ENCODE data around the gene TMEM134.
A peak's percentile ranks its signal among the peaks of the same experiment; 100 is the strongest.
"Not testable (repeated sequence)": the region's sequence is repeated elsewhere in the genome, so short reads cannot be mapped to it uniquely, and the experiment has no call there.

The TMEM134 gene

DNA sequence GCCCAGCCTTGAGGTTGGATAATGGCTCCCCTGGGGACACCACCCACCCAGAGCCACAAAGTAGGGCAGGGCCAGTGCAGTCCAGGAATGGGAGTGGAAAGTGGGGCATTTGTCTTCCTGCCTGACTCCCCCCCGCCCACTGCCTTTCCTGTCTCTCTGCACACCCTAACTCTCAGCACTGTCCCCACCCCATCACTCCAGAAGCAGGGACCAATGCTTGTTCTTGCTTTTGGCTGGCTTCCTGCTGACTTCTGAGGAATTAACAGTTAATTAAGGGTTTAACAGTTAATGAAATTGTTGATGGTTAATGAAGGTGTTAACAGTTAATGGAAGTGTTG lies 31.4 kb upstream of the TMEM134 start:
- no peak for DNase-seq

DNA sequence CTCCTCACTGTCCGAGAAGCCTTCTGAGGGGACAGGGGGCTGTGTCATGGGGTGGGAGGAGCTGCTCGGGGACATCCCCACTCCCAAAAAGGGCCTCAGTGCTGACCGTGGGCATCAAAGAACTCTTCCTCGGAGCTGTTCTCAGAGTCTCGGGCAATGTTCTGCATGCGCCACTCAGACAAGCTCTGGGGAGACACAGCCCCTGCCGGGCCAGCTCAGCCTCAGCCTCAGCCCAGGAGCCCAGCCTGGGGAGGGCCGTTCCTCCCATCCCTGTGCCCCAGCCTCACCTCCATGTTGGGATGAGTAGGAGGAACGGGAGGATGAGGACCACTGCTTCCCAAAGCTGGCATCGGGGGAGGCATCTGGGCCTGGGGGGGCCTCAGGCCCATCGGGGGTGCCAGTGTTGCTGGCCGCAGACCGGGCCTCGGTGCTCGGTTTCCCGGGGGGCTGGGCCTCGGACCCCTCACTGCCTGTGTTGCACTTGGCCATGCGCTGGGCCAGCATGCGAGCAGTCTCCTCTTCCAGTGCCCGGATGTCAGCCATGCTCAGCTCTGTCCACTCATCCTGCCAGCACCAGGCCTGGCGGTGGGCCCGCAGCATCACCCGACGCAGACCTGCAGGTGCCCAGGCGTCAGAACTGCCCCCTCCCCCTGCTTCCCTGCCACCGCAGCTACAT lies 30.9 kb upstream of the TMEM134 start:
- no peak for DNase-seq

DNA sequence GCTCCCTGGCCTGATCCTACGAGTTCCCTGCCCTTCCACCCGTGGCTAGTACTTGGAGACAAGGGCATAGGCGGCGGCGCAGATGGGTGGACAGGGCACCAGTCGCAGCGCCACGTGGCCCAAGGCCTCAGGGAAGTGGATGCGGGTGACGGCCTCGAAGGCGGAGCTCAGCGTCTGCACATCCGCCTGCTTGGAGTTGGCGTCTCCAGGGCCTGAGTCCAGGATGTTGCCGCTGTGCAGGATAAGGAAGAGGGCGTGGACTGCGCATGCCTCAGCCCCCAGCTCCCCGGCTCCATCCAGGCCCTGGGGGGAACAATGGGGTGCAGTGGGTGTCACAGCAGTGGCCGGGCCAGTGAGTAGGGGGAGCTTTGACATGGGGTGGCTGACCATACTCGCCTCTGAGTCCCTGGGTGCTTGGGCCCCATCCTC lies 29.5 kb upstream of the TMEM134 start:
- no peak for DNase-seq

DNA sequence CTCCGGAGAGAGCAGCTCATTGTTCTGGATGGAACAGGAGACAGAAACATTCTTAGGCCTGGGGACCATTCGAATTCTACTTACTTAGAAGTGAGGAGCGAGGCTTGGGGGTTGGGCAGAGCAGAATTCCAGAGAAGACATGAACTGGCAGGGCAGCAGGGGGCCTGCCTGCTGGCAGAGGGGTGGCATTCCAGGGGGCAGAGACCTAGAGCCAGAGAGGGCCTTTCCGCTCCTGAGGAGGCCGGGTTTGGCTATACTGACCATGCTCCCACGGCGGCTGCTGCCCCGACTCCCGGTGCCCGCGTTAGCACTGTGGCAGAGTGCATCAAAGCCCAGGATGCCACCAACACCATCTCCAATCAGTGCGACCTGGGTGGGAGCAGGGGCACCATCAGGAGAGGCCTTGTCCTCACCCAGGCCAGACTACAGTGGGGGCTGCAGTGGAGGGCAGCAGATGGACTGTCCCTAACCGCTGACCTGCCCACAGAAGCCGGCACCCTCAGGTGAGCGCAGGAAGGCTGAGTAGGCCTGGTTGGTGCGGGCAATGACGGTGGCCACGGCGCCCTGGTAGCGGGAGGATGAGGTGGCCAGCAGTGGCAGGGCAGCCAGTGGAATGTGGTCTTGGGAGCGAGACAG lies 28.7 kb upstream of the TMEM134 start:
- no peak for DNase-seq

DNA sequence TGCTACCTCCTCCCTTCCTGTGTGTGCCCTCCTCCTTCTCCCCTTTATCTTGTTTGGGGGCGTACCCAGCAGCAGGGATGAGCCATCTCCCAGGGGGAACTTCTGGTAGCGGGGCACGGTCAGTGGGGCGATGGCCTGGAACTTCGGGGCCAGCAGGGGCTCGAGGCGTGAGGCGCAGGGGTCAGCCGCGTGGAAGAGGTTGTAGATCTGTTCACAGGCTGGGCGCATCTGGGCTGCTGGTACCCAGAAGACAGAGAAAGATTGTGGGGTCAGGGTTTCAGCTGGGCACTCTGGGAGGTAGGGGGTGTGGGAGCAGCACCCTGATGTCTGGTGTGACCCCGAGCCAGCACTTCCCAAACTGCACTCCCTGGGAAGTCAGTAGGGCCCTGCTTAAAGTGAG lies 27.1 kb upstream of the TMEM134 start:
- DNase-seq = no peak

DNA sequence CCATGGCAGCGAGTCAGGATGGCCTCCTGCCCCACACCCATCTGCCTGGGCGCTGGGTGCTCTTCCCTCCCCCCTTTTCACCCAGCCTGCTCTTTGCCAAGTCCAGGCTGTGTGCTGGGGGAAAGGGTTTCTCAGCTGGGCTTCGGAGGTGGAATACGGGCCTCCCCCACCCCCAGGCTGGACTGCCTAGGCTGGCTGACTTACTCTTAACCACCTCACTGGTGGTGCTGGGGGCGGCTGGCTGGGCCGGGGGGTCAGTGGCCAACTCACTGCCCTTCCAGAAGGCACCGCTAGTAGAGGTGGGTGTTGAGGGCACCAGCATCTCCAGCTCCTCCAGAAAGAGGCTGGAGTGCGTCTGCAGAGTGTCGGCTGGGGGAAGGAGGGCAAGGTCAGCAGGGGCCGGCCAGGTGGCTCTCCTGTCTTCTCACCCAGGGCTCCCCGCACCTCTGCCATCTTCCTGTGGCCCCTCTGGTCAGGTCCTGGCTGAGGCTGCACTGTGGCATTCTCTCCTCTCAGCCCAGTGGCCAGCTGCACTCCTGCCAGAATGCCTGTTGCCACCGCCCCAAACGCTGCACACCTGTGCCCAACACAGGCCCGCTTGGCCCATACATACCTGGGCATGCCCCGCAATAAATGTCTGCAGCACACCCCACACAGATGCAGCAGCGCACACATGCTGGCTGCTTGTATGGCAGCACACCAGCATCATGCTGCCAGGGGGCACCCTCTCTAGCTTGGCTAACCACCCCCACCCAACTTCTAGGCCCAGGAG lies 26.4 kb upstream of the TMEM134 start:
- no peak for DNase-seq

DNA sequence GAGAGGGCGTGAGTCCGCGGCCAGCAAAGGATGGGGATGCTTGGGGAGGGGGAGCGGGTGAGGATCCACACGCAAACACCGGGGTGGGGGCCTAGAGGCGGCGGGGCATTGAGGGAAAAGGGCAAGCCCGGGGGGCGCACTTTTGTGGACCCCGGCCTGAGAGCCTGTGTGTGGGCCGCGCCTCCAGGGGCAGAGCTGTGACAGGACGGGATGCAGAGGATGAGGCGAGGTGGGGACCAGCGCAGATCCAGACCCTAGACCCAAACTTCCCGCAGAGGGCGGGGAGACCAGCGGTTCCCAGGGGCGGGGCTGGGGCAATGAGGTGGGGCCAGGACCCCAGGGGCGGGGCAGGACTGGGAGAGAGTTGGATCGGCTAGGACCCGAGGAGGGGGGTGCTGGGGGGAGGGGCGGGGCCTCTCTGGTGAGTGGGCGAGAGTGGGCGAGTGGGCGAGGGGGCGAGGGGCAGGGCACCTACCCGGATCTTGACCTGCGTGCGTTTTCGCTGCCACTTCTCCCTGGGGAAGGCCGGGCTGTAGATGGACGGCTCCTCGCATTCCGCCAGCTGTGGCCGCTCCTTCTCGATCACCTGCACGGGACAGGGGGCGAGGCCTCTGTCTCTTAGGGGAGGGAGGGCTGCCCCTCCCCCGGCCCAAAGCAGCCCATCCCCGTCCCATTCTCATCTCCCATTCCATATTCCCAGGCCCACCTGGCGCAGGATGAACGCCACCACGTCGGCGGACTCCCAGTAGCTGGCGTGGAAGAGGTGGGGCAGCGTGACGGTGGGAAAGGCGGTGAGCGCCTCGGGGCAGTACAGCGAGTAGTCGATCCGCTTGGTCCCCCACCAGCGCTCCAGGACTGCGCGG lies 25.6 kb upstream of the TMEM134 start:
- DNase-seq = no peak

DNA sequence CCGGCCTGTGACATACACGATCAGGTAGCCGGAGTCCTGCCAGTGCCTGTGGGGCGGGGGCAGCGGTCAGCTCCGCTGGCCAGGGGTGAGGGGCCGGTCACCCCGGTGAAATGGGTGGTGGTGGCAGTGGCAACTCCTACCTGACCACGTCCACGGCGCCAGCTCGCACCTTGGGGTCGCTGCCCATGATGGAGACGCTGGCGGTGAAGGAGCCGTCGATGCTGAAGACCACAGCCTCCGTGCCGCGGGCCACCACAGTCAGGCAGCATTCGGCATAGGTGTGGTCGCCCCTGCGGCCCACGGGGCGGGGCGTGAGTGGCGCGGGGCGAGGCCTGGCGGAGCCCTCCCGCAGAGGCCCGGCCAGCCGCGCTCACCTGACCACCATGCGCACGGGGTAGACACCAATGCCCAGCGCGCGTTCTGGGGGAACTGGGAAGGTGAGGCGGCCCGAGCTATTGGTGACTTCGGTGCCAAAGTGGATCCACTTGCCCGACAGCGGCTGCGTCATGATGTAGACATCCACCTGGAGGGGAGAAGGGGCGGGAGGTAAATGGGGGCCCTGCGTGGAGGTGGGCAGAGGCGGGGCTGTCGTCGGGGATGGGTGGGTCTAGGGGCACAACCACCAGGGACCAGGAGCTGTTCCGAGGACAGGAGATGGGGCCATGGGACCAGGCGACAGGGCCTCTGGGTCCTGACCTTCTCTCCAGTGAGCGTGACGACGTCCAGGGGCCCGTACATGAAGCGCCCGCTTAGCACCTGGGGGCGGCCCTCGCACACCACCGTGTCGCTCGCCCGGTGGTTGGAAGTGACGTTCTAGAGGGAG lies 24.7 kb upstream of the TMEM134 start:
- no peak for DNase-seq

DNA sequence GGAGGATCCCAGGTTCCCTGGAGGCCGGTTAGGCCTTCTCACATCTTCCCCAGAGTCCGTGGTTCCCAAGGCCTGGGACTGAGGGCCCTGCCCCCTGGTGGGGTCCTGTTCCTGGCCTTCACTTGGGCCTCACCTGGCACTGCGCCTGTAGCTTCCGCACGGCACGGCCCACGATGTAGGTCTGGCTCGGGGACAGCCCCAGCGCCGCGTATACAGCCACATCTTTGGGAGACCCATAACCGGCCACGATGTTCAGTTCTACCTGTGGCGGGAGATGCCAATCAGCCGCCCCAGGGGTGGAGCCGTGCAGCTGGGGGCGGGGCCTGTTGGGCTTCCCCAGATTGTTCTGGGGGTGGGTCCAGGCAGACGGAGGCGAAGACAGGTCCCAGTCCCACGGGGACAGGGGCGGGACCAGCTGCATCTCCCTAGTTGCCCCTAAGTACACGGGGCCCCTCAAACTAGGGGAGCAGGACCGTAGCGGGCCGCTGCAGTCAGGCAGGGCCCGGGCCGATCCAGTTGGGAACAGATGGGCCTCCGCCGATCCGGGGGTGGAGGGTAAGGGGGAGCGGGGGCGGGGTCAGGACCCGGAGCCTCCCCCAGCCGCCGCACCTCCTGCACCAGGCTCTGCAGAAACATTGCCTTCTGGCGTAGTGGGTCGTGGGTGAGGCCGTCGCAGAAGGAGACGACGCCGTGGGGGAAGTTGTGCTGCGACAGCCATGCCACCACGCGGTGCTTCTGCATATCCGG lies 23.9 kb upstream of the TMEM134 start:
- DNase-seq = no peak

DNA sequence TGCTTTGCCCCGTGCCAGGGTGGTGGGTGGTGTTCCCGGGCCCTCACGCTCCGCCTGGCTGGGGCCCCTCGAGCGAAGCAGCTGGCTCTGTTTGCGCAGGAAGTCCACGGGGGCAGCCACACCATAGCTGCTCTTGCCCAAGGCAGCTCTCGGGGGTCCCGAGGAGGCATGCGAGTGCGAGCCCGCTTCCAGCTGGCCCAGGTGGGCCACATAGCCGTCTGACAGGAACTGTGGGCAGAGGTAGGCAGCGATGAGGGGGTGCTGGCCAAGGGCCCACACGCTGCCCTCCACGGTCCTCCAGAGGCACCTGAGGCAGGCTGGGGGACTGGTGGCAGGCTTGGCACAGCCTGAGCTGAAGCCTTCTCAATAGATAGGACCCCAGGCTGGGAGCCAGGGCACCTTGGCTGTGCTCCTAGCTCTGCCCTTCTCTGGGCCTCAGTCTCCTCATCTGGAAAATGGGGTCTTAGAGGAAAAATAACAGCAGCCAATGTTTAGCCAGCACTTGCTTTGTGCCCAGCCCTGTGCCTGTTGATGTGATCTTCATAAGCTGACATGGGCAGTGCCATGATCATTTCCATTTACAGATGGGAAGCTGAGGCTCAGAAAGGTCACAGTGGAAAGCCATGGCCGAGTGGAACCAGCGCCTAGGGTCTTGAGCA lies 23.1 kb upstream of the TMEM134 start:
- no peak for DNase-seq

DNA sequence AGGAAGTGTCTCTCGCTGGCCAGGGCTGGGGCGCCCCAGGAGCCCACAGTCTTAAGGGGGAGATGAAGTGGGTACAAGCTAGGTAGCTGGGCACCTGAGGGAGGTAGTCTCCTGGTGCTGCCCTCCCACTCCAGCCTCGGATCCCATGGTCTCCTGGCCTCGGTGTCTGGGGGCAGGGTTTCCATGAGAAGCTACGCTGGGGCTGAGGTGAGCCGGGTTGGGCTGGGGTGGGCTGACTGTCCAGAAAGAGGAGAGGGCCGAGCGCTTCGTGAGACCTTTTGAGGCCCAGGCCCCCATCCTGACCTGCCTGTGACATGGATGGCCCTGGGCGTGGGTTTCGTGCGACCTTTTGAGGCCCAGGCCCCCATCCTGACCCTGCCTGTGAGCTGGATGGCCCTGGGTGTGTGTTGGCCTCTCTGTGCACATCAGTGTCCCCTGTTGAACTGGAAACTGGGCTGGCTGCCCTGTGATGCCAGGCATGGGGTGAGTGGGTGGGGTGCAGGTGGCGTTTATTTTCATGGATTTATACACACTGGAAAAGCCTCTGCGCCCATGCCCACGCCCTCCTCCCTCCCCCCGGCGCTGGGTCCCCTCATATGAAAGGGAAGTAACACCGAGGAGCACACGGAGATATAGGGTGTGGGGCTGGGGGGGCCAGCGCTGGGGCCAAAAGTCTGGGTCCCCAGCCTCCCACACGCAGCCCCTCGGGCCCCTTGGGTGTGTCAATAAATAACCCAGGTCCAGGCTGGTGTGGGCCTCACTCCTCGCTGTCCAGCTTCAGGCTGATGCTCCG lies 22.4 kb upstream of the TMEM134 start:
- no peak for DNase-seq

DNA sequence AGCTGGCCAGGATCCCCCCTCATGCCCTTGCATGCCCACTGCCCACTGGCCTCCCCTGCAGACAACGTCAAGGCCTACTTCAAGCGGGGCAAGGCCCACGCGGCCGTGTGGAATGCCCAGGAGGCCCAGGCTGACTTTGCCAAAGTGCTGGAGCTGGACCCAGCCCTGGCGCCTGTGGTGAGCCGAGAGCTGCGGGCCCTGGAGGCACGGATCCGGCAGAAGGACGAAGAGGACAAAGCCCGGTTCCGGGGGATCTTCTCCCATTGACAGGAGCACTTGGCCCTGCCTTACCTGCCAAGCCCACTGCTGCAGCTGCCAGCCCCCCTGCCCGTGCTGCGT lies 21.6 kb upstream of the TMEM134 start:
- DNase-seq = no peak

DNA sequence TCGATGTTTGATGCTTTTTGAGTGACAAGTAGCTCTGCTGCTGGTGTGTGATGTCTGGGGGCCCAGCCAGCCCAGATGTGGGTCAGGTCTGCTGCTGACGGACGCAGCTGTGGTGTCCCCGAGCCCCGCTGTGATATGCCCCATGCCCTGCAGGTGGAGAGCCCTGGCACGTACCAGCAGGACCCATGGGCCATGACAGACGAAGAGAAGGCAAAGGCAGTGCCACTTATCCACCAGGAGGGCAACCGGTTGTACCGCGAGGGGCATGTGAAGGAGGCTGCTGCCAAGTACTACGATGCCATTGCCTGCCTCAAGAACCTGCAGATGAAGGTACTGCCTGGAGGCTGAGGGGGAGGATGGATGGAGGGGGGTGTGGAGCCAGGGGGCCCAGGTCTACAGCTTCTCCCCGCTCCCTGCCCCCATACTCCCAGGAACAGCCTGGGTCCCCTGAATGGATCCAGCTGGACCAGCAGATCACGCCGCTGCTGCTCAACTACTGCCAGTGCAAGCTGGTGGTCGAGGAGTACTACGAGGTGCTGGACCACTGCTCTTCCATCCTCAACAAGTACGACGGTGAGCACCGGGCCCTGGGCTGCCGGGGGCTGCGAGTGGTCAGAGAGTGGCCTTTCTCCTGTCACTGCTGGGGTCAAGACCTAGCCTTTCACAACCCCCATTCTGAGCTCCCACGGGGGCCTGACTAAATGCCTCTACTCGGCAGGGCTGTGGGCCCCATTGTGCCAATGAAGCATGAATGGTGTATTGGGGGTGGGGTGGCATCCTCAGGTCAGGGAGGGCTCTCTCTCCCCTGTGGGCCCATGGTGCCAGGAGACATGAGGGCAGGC lies 21.1 kb upstream of the TMEM134 start:
- DNase-seq = no peak

DNA sequence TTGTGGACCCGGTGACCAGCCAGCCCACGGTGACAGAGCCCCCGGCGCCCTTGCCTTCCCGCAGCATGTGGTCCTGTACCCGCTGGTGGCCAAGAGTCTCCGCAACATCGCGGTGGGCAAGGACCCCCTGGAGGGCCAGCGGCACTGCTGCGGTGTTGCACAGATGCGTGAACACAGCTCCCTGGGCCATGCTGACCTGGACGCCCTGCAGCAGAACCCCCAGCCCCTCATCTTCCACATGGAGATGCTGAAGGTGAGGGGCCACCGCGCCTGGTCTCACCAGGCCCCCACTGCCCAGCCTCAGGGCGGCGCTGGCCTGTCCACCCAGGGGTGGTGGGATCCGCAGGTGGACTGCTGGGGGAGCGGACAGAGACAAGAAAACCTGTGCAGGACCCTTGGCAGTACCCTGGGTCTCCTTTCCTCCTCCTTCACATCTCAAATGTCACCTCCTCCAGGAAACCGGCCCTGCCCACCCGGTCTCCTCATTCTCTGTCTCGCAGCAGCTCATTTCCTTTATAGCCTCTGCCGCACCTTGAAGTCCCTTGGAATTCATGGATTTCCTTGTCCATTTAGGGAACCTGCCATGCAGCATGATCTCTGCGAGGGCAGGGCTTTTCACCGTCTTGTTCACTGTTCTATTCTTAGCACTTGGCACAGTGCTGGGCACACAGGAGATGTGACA lies 20.3 kb upstream of the TMEM134 start:
- DNase-seq = no peak

DNA sequence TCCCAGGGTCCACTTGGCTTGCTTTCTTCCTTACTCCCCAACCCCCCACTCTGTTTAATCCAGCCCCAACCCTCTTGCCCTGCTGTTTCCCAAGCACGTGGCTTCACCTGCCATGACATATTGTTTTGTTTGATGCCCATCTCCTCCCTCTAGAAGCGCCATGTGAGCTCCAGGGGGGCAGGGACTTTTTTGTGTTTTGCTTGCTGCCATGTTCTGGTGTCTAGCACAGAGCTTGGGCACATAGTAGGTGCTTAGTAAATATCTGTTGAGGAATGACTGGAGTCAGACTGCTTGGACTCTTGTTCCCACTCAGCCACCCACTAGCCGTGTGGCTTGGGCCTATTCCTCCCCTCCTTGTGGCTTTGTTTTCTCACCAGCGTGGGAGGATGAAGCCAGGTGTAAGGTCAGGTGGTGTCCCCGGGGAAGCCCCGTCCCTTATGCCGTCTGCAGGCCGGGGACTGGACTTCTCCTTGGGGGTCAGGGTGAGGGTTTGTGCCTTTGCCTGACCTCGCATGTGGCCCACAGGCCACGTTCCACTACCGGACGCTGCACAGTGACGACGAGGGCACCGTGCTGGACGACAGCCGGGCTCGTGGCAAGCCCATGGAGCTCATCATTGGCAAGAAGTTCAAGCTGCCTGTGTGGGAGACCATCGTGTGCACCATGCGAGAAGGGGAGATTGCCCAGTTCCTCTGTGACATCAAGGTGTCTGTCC lies 17.6 kb upstream of the TMEM134 start:
- no peak for DNase-seq

DNA sequence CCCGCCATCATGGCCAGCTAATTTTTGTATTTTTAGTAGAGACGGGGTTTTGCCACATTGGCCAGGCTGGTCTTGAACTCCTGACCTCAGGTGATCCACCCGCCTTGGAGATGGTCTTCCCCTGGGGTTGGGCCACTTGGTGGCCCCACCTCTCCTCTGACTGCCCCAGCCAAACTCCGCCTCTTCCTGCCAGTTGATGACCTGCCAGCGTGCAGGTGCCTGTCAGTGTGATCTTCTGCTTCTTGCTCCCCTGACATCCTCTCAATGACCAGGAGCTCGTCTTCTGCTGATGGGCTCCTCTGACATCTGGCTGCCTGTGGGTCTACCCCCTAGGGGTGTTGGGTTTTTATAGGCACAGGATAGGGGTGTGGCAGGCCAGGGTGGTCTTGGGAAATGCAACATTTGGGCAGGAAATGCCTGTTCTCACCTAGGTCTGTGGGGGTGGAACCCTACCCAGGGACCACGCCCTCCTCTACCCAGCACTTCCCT lies 16.9 kb upstream of the TMEM134 start:
- not testable (repeated sequence) for DNase-seq

DNA sequence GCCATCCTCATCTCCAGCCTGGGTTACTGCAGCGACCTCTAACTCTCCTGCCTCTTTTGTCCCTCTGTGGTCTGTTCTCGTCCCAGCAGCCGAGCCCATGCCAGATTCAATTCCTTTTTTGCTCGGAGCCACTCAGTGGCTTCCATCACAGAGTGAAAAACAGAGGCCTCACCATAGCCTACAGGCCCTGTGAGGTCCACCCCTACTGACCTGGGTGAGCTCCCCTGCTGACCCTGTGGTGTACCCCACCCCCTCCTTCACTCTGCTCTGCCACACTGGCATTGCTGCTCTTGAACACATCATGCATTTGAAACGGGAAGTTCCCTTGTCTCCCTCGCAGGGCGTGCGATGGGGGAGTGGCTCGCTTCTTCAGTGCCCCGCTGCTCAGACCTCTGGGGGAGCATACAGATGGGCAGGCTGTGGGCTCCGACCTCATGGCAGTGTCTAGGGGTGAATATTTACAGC lies 15.8 kb upstream of the TMEM134 start:
- DNase-seq = peak in 3 of 4 experiments; percentile 28 to 42 (median 40)
